Heart left ventricle (tissue), 13 donors: ENCODE data around the gene BLACAT1.

Experiments used
- POLR2A ChIP-seq, 2 donors: fragments of 450-650 bp; IDR thresholded peaks; one replicate each; pipeline ENCODE4 v1.6.1; 2017; ENCODE audit warnings: antibody characterized with exemption in 2 of 2, mild to moderate bottlenecking in 2 of 2, moderate library complexity in 2 of 2
- TF ChIP-seq, protein P1 (sequence below), 12 donors: fragments of 200-600 bp; sonication (generic) in 4 of 12; IDR thresholded peaks; one replicate each; pipeline versions ENCODE4 v1.5.0 to v1.8.0; 2018 to 2022; ENCODE audit warnings: antibody characterized with exemption in 12 of 12, mild to moderate bottlenecking in 5 of 12
- donor health status: ischemic (EF 13 %, LVEDD 7.1; RV severe dilation, severe dysfunction).
- donor health status: DM: no; HTN: yes; CAD: no.
- donor health status: DM: no; HTN: no; CAD: no.
- donor health status: ischemic (EF 25% LVEDD 6.9; RV normal size, moderate dysfunction).
- donor health status: ischemic (EF 25% LVEDD 5.7; RV mildly dilated, moderate dysfunction).
- donor health status: ischemic (EF 35%, LVEDD 5.7; RV mildly dilated, moderate dysfunction).
- donor health status: nonischemic (EF 11% LVEDD 7.7; RV severe dilation, severe dysfunction).
- donor health status: DM: yes; HTN: yes; CAD: no.
- donor health status: PGD.
- donor health status: ischemic (EF 29% LVEDD 5.4; RV normal size, mild dysfunction).
- donor health status: nonischemic (EF 23%, LVEDD 6.1; RV moderate dilation, normal function).

- TF ChIP-seq, protein P1, sequence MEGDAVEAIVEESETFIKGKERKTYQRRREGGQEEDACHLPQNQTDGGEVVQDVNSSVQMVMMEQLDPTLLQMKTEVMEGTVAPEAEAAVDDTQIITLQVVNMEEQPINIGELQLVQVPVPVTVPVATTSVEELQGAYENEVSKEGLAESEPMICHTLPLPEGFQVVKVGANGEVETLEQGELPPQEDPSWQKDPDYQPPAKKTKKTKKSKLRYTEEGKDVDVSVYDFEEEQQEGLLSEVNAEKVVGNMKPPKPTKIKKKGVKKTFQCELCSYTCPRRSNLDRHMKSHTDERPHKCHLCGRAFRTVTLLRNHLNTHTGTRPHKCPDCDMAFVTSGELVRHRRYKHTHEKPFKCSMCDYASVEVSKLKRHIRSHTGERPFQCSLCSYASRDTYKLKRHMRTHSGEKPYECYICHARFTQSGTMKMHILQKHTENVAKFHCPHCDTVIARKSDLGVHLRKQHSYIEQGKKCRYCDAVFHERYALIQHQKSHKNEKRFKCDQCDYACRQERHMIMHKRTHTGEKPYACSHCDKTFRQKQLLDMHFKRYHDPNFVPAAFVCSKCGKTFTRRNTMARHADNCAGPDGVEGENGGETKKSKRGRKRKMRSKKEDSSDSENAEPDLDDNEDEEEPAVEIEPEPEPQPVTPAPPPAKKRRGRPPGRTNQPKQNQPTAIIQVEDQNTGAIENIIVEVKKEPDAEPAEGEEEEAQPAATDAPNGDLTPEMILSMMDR (IDR thresholded peaks at IDR 0.05): no peak
- TF ChIP-seq POLR2A (IDR thresholded peaks at IDR 0.05): no peak
These were observed 3.5 kb downstream of the BLACAT1 start for GRCh38 chr1:205452364-205452763.
